Body of pancreas (tissue), 4 donors: ENCODE measurements around the gene TPPP3.

Experiments
- POLR2A ChIP-seq, 3 donors: fragments of 450-650 bp; IDR thresholded peaks; one replicate each; pipeline ENCODE4 v1.6.1; 2016; ENCODE audit warnings: antibody characterized with exemption in 3 of 3, mild to moderate bottlenecking in 2 of 3
- TF ChIP-seq, protein P1 (sequence below), 7 experiments: fragments of 450-650 bp in 4 of 7; fragments of 200-600 bp in 3 of 7; sonication (generic) in 3 of 7; IDR thresholded peaks; one replicate each; pipeline ENCODE4 v1.5.1; 2016 to 2019; ENCODE audit warnings: antibody characterized with exemption in 7 of 7

DNA sequence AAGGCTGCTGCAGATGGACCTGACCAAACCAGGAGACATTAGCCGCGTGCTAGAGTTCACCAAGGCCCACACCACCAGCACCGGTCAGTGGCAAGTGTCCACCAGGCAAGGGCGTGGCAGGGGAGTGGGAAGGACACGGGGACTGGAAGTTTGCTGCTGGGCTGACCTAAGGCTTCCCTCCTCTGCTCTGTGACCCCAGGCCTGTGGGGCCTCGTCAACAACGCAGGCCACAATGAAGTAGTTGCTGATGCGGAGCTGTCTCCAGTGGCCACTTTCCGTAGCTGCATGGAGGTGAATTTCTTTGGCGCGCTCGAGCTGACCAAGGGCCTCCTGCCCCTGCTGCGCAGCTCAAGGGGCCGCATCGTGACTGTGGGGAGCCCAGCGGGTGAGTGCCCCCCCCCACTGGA lies 42.5 kb upstream of the TPPP3 start:
- no peak for TF ChIP-seq POLR2A (IDR thresholded peaks at IDR 0.05)
- TF ChIP-seq, protein P1, sequence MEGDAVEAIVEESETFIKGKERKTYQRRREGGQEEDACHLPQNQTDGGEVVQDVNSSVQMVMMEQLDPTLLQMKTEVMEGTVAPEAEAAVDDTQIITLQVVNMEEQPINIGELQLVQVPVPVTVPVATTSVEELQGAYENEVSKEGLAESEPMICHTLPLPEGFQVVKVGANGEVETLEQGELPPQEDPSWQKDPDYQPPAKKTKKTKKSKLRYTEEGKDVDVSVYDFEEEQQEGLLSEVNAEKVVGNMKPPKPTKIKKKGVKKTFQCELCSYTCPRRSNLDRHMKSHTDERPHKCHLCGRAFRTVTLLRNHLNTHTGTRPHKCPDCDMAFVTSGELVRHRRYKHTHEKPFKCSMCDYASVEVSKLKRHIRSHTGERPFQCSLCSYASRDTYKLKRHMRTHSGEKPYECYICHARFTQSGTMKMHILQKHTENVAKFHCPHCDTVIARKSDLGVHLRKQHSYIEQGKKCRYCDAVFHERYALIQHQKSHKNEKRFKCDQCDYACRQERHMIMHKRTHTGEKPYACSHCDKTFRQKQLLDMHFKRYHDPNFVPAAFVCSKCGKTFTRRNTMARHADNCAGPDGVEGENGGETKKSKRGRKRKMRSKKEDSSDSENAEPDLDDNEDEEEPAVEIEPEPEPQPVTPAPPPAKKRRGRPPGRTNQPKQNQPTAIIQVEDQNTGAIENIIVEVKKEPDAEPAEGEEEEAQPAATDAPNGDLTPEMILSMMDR (IDR thresholded peaks at IDR 0.05): no peak
